HG02610 (cell line): ENCODE results near the gene CFLAR.
"Not testable (repeated sequence)": the region's sequence is repeated elsewhere in the genome, so short reads cannot be mapped to it uniquely, and the experiment has no call there.

Experiments used
- ATAC-seq: cut with Tn5 transposase; IDR thresholded peaks from one replicate; pipeline ENCODE4 v1.9.1; 2021; ENCODE audit warnings: mild to moderate bottlenecking, moderate library complexity; ENCODE audit not compliant: unreplicated experiment

The CFLAR gene

DNA sequence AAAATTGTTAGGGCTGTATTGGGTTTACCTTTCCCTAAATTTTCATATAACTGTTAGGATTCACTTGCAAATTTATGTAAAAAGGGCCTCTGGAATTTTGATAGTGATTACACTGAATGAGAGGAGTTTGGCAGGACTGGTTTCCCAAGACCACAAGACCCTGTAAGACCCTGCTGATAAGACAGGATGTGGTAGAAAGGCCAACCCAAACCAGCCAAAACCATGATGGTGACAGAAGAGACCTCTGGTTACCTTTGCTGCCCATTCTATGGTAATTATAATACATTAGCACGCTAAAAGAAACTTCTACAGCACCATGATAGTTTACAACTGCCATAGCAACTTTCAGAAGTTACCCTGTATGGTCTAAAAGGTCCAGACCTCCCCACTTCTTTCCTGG, 58.7 kb downstream of the CFLAR start:
- no peak for ATAC-seq

DNA sequence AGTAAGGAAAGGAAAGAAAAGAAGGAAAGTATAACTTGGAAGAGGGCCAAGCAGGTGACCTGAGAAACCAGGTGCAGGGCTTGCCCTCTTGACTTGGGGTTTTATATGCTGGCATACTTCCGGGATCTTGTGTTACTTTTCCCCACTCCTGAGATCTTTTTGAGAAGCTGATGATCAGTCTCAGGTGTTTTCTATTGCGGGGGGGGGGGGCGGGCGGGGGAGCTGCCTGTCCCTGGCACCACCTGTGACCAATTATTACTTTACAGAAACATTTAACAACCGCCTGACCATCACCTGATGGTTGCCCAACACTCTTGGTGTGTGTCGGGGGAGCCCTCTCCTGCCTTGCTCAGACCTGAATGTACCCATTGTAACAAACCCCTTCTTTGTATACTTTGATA, 60.1 kb downstream of the CFLAR start:
- ATAC-seq = no peak

DNA sequence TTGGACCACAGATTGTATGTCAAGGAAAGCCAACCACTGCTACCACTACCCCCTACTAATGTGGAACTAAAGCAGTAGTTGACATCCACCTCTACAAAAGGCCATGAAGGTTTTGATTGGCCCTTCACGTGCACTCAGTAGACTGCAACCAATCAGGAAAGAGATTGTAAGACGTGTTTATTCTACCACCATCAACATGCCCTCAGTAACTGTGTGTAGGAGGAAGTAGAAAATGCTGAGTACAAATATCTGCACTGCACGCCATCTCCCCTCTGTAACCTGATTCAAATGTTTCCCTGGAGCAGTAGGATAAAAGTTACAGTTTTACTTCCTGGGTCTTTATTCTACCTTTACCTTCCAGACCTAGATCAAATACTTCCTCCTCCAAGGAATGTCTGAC, 64.0 kb downstream of the CFLAR start:
- no peak for ATAC-seq

DNA sequence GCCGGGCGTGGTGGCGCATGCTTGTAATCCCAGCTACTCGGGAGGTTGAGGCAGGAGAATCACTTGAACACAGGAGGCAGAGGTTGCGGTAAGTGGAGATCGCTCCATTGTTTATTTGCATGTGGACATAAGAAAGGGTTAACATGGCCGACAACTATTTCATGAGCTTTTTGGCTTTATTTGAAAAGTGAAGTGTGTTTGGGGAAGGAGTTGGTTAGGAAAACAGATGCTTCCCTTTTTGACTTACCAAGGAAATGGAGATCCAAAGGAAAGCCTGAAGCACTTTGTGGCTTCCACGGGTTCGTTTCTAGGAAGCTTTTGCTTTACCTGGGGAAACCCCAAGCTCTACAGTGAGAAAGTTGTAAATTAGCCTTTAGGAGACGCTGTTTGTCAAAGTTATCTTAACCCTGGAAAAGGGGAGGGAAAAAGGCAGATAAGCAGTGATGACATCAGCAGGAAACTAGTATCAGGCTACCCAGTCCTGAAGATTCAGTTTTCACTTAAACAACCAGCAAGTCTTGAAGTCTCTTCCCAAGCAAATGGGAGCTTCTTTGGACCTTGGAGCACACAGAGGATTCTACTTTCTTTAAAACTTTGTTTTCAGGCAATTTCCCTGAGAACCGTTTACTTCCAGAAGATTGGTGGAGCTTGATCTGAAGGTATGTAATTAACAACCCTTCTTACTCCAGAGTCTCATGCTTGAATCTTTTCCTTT, 66.8 kb downstream of the CFLAR start, which contains the start of gene CASP10:
Gene CASP10 (plus strand): TSS at position 492 of the 715 bp plus-strand sequence. CDS start 2,637 bp downstream, outside the sequence.
- peak; percentile 64 for ATAC-seq

DNA sequence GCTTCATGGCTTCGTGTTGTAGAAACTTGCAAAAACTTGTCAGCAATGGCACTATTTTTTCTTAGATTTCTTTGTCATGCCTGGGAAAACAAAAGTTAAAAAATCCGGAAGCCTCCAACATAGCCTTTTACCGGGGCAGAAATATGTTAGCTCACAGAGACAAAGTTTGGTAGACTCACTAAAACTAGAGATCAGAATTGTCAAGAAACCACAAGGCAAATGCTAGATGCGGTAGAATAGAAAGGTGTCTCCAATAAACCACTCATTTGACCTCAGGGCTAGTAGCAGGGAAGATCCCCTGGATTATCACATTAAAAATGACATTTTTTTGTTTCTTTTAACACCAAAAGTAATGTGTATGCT, 67.4 kb downstream of the CFLAR start:
- ATAC-seq = no peak

DNA sequence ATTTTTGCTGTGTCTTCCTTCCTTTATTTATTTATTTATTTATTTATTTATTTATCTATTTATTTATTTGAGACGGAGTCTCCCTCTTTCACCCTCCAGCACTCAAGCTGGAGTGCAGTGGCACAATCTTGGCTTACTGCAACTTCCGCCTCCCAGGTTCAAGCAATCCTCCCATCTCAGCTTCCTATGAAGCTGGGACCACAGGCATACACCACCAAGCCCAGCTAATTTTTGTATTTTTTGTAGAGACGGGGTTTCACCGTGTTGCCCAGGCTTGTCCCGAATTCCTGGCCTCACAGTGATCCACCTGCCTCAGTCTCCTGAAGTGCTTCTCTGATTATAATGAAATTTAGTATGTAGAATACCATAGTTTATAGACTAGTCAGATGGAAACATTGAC, 67.9 kb downstream of the CFLAR start:
- ATAC-seq = not testable (repeated sequence)

DNA sequence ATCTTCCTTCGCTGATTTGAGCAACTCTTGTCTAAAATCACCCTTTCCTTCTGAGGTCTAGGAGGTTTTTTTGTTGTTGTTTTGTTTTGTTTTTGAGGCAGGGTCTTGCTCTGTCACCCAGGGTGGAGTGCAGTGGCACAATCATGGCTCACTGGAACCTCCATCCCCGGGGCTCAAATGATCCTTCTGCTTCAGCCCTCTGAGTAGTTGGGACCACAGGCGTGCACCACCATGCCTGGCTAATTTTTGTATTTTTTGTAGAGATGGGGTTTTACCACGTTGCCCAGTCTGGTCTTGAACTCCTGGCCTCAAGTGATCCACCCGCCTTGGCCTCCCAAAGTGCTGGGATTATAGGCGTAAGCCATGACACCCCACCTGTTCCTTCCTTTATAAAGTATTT, 68.3 kb downstream of the CFLAR start:
- ATAC-seq = not testable (repeated sequence)

DNA sequence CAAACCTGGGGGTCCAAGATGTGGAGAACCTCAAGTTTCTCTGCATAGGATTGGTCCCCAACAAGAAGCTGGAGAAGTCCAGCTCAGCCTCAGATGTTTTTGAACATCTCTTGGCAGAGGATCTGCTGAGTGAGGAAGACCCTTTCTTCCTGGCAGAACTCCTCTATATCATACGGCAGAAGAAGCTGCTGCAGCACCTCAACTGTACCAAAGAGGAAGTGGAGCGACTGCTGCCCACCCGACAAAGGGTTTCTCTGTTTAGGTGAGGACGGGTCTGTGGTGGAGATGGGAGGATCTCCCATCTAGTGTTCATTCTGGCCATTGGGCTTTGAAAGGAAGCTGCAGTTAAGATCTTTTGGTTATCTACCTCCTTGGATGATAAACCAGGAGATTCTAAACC, 69.9 kb downstream of the CFLAR start:
- no peak for ATAC-seq

DNA sequence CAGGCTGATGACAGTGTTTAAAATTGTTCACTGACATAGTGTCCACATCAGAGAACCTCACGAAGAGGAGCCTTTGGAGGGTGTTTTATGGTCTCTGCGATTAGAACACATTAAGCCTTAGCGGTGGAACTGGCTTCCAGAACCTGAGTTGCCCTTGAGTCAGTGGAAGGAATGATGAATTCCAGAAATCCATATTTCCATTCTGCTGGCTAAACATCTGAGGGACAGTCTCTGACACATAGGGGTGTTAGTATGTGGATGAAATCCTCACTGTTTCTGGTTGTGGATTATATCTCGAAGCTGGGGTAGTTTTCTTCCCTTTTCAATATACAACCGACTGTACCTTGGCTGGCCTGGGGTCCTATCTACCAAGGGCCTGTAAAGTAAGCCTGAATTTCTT, 71.0 kb downstream of the CFLAR start:
- no peak for ATAC-seq

DNA sequence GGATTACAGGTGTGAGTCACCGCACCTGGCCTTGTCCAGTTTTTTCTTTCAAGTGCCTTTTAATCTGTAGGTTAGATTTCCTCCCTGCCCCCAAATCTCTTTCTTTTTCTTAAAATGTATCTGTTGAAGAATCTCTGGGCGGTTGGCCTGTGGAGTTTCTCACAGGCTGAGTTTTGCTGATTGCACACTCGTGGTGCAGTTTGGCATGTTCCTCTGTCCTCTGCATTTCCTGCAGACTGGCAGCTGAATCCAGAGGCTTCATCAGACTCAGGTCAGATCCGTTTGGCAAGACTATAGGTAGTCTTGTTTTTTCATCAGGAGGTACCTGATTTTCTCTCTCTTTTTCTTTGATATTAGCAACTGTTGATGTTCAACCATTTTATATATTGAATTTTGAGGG, 72.5 kb downstream of the CFLAR start:
- no peak for ATAC-seq

DNA sequence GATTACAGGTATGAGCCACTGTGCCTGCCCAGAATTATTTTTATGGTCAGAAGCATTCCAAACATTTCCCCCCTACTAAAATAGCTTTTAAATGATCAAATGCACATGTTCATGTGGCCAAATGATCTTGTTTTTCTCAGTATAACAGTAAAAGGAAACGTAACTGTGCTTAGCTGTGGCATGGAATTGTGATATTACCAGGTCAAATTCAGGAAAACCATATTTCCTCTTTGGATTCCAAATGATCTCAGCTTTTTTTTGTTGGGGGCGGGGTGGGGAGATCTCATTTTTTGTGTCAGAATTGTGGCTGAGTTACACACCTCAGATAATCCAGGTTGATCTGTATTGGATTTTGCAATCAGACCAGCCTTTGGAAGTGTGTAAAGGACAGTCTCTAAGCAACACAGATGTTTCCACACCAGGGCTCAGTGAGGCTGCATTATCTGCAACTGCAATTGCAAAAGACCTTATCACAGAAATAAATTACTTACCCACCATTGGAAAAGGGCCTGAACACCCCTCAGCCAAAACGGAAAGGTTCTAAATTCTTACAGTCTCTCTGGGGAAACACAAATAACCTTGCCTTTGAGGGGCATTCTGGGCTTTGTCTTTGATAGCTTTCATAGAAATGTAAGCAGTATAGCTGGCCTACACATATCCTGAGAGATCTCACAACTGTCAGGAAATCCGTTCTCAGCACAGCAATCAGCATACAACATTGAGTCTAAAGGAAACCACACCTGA, 75.3 kb downstream of the CFLAR start:
- no peak for ATAC-seq

DNA sequence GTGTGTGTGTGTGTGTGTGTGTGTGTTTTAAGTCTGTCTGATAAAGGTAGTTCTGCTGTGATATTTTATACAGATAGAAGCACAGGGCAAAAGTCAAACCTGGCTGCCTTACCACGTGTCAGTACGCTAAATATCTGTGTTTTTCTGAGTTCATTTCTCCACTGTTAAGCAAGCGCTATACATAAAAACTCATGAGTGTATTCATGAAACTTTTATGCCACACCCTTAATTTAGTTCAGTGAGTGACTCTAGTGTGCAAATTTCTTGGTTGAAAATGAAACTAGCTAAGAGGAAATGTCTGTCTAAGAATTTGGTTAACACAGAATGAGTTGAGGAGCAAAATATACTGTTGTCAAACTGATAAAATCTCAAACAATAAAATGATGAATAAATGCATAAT, 78.1 kb downstream of the CFLAR start:
- peak; percentile 87 for ATAC-seq

DNA sequence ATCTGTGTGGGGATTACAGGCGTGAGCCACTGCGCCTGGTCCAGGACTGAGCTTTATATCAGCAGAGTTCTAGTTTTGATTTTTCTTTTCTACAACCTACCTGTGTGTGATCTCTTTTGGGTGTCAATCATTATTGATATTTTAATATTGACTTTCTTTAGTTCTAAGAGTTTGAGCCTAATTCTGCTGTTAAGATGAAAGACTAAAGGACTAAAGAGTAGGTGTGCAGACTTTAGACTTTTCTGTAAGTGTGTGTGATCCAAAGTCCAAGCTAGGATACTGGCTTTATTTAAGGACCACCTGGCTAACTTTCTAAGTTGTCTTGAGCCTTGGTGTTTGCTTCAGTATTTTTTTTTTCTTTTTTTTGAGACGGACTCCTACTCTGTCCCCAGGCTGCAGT, 79.4 kb downstream of the CFLAR start:
- no peak for ATAC-seq

DNA sequence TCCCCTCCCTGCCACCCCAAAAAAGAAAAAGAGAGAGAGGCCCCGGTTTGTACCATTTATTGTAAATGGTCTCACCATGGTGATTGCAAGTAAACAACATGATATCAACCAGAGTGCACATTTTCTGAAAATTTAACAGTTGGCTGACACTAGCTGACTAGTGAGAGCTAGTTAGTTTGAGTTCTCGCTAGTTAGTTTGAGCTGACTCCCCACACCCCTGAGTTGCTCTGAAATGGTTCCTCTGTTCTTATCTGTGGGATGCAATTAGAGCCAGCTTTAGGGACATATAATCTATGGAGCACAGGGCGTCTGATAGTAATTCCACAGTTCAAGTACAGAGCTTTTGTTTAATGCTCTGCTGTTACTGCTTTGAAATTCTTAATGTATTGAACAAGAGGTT, 80.0 kb downstream of the CFLAR start:
- ATAC-seq = no peak

DNA sequence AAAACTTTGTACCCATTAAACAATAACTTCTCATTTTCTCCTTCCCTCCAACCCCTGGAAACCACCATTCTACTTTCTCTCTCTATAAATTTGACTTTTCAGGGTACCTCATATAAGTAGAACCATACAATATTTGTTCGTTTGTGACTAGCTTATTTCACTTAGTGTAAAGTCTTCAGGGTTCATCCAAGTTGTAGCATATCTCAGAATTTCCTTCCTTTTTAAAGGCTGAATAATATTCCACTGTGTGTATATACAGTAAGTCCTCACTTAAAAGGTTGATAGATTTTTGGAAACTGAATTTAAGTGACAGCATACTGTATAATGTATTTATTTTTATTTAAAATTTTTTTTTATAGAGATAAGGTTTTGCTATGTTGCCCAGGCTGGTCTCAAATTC, 80.8 kb downstream of the CFLAR start:
- ATAC-seq = no peak

DNA sequence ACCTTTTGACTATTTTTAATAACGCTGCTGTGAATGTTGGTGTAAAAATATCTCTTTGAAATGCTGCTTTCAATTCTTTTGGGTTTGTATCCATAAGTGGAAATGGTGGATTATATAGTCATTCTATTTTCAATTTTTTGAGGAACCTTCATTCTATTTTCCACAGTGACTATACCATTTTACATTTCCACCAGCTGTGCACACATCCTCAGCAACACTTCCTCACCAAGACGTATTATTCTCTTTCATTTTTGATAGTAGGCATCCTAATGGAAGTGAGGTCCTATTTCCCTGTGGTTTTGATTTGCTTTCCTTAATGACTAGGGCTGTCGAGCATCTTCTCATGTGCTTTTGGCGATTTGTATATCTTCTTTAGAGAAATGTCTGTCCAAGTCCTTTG, 81.8 kb downstream of the CFLAR start:
- ATAC-seq = no peak

DNA sequence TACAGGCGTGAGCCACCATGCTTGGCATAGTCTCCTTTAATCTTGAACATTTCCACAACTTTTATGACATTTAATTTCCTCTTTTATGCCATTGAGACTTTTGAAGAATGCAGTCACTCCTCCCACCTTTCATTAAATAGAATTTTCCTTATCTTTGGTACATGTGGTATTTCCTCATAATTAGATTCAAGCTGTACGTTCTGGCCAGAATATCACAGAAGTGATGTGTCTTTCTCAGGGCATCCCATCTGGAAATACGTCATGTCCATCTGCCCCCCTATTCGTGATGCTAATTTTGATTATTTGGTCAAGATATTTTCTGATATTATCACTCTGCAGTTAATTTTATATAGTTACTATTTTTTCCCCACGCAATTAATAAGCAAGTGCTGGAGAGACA, 83.9 kb downstream of the CFLAR start:
- ATAC-seq = no peak

DNA sequence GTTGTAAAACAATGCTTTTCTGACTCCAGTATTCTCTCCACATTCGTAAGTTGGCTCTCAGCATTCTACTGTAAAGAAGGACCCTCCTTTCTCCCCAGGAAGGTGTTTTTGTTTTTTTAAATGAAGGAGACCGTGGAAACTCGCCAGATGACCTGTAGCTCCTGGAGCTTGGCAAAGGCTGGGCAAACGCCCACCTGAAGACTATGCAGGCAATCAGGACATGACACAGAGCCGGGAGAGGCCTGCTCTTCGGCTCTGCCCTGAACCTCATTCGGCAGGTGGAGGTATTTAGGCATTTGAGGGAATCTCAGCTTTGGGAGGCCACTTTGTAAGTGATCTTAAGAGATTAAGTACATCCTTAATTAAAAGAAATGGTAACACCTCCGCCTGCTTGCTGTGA, 84.4 kb downstream of the CFLAR start:
- ATAC-seq = no peak

DNA sequence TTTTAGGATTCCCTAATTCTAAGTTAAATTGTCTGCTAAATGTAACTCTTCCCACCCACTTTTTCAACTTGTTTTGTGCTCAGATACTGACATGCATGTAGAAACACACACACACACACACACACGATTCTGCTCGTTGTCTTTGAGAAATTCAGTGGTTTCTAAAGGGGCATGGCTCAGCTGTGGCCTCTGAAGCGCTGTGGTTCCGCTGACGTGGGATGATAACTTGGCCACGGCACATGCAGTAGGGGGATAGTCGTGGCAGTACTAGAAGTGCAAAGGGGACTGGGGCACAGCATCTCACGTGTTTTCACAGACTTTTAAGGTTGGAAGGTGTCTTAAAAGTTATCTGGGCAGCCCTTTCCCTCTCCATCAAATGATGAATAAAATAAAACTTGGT, 85.4 kb downstream of the CFLAR start:
- ATAC-seq = no peak

DNA sequence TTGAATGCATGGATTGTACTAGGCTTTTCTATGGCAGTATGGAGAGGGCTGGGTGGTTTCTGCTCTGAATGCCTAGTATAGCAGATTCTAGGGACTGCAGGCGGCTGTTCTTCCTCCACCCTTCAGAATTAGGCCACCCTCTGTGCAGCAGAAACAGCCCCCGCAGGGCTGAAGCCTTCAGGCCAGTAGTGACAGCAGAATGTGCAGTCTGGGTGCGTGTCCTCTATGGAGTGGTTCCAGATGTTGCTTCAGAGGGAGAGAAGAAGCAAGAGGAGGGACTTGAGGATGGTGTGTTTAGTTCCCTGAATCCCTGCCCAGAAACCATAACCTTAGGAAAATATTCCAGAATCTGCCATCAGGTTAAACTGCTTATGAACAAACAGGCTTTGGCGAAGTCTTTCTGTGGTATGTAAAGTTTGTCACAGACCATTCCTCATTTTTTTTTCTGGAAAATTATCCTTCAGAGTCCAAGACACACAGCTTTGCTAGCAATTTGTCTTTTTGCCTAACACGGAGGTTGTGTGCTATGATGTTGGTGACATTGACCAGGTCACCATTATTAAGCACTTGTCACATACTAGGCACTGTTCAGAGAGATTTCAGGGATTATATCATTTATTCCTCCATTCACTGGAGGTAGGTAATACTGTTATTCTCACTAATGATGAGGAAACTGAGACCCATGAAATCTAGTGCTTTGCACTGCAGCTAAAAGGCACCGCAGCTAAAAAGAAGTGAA, 88.1 kb downstream of the CFLAR start:
- no peak for ATAC-seq

DNA sequence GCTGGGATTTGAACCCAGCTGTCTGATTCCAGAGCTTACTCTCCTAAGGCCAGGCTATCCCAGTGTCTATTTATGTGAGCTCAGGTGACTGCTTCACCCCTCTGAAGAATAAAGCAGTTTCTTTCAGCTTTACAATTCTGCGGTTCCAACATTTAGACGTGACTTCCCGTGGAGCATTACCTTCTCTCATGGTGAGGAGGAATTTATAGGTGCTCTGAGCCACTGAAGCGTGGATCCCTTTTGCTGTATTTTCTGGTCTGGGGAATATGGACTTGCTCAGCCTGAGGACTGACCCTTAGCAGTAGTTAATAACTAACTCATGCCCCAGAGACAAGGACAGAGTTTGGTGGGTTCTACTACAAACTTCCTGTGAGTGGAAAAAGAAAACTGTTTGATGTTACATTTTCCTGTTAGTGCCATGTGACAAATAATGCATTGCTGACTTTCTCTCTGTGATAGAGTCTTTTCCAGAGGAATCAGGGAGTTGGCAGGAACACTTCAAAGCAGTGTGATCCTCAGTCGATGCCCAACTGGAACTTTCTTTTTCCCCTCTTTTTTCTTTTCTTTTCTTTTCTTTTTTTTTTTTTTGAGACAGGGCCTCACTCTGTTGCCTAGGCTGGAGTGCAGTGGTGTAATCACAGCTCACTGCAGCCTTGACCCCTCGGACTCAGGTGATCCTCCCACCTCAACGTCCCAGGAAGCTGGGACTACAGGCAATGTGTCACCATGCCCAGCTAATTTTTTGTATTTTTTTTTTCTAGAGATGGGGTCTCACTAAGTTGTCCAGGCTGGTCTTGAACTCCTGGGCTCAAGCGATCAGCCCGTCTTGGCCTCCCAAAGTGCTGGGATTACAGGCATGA, 88.9 kb downstream of the CFLAR start:
- no peak for ATAC-seq
